A172 (cell line): Measurements from ENCODE around the gene S100P. TPM values are rescaled to one million over a fixed set of nuclear protein-coding genes. Genes with fewer than 3 reads are reported as not detected.
"Not testable (repeated sequence)": the region's sequence is repeated elsewhere in the genome, so short reads cannot be mapped to it uniquely, and the experiment has no call there.

ENCODE experiments used
- DNase-seq: peaks from one replicate; pipeline ENCODE4 v3.0.0-alpha.2; 2015; ENCODE audit warnings: low spot score
- total RNA-seq: library from RNA; depleted of rRNA; stranded (reverse); fragments of >200 nt; shearing (Covaris generic); gene quantifications from 2 replicates; pipeline ENCODE4 v1.2.3, GENCODE V29; 2014

S100P gene
- total RNA-seq, 1 experiment from 2014 or later: not detected

DNA sequence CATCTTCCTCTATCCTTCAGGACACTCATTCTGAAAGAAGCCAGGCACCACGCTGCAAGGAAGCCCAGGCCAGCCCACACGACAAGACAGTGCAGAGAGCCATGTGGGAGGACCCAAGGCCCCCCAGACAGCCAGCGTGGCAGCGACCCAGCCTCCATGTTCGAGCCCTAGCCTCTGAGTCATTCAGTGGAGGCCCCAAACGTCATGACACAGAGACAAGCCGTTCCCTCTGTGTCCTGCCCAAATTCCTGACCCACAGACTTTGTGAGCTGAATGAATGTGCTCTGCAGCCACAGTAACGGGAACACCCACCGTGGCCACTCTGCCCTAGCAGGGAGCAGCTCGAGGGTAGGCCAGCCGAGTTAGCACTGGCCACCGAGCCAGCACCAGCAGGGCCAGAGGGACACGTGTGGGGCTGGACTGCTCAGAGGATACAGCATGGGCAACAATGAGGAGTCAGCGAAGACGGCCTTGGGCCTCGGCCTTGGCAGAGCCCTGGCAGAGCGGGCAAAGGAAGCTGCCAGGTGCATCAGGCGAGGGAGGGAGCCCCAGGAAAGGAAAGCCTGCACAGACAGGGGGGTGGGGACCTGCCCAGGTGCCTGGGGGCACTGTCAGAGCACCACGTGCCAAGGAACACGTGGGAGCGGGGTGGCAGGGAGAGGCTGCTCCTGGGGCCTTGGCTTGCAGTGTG is 30.9 kb downstream of the S100P start:
- DNase-seq: no peak

DNA sequence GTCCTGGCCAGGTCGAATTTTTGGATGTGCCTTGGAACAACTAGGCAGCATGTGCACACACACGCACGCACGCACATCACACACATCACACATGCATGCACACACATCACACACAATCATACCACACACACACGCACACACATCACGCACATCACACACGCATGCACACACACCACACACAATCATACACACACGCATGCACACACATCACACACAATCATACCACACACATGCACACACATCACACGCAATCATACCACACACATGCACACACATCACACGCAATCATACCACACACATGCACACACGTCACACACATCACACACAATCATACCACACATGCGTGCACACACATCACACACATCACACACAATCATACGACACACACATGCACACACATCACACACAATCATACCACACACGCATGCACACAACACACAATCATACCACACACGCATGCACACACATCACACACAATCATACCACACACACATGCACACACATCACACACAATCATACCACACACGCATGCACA is 31.8 kb downstream of the S100P start:
- DNase-seq: not testable (repeated sequence)

DNA sequence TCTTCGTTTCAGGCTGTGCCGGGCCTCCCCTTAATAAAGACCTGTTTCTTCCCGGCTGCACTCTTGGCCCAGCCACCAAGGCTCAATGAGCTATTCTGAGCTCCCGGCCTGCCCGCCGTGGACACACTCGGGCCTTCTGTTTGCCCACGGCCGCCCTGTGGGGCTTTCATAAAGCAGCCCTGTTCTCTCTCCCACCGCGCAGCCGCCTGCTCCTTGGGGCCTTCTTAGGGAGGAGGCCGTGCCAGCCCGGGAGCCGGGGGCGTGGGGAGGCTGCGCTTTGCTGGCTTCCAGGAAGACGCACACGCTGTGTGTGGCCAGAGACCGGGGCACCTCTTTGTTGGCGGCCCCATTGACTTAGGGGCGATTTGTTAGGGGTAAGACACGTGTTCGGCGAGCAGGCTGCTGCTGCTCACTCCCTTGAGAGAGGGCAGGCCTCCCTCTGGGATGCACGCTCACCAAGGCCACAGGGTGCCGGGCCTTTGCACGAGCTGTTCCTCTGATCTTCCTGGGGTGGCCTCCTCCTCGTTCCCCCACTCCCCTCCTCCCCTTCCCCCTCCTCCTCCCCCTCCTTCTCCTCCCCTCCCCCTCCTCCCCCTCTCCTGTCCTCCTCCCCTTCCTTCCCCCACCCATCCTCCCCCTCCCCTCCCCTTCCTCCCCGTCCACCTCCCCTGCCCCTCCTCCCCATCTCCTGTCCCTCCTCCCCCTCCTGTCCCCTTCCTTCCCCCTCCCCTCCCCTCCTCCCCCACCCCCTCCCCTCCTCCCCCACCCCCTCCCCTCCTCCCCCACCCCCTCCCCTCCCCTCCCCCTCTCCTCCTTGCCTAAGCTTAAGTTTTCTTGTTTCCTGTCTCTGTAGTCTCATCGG is 33.6 kb downstream of the S100P start:
- DNase-seq: no peak

DNA sequence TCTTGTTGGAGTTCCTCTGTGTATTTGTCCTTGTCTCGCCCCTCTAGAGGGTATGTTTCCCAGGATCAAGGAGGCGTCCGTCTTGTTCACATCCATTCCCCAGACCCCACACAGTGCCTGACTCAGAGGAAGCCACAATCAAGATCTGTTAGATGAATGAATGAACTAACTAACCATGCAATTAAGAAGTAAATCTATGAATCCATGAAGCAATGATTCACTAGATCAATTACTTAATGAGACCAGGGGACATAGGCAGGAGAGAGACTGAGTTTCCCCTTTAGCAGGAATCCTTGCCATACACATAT is 34.2 kb downstream of the S100P start:
- DNase-seq: no peak

DNA sequence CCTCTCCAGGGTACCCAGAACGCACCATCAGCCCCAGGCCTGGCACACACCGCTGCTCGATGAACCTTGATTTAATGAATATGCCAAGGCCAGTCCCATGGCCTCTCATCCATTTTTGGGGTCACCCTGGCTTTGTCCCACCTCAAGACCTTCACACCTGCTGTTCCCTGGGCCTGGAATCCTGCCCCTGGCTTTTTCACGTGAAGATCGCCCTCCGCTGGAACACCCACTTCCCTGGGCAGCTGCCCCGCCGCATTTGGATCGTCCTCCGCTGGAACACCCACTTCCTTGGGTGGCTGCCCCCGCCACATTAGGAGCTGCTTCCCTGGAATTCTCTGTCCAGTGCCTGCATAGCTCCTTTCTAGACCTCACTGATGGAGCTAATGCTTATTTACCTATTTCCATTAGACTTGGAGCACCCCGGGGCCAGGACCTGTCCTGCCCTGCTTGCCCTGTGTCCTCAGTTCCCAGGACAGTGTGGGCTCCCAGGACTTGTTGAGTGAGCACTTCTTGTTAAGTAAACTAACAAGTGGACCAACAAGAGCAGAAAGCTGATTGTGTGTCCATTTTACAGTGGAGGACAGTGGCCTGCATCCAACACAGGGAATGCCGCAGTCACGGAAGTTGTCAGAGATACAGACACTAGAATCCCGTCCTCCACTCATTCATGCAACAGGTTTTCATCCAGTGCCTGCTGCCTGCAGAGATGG is 34.8 kb downstream of the S100P start:
- DNase-seq: no peak

DNA sequence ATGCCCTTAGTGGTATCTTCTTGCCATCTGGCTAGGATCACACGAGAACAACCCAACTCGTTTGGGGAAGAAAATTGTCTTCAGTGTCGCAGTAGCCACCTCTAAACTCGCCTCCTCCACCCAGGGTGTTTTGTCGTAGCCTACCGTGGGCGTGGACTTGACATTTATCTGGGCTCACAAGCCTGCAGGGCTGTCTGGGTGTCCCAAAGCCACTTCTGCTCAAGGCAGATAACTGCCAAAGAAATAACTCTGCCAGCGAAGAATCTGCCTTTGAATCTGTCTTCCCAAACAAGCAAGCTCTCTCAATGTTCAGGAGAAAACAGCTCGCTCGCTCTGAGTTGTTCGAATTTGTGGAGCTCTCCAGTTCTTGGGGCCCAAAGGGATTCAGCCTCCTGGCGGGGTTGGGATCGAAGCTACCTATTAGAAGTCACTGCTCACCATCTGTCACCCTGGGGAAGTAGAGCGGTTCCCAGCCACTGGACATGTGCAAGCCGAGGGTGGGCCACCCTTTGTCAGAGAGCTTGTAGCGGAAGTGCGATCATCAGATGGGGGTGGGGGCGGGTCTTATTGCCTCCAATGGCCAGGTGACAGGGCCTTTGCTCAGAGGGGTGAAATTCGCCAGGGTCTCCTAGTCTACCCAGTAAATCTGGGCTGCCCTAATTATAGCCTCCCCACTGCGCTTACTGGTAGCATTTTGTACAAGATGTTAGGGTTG is 37.1 kb downstream of the S100P start:
- no peak for DNase-seq

DNA sequence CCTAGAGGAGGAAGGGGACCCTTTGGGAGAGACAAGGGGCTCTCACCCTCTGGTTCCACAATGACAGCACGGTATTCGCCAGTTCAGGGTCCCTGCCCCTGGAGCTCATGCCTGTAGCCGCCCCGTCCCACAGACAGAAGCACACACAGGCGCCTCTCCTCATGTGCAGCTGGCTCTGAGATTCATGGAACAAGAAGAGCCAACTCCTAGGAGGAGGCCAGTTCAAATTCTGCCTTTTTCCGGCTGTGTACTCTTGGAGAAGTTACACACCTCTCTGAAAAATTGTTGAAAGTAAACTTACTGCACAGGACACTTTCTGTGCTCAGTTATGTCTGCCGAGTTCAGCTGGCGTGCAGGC is 37.6 kb downstream of the S100P start:
- DNase-seq: no peak

DNA sequence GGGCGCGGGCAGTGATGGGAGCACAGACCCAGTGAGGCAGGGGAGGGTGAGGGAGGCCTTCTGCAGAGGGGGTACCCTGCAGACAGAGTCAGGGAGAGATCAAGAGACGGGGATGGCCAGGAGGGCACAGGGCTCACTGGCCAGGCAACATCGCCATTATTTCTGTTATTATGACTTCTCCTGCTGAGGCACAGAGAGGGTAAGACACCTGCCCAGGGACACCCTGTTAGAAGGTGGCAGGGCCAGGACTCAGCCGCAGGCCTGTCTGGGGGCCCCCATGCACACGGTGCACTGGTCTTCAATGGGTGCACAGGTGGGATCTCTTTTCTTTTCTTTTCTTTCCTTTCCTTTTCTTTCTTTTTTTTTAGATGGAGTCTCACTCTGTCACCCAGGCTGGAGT is 38.1 kb downstream of the S100P start:
- DNase-seq: no peak

DNA sequence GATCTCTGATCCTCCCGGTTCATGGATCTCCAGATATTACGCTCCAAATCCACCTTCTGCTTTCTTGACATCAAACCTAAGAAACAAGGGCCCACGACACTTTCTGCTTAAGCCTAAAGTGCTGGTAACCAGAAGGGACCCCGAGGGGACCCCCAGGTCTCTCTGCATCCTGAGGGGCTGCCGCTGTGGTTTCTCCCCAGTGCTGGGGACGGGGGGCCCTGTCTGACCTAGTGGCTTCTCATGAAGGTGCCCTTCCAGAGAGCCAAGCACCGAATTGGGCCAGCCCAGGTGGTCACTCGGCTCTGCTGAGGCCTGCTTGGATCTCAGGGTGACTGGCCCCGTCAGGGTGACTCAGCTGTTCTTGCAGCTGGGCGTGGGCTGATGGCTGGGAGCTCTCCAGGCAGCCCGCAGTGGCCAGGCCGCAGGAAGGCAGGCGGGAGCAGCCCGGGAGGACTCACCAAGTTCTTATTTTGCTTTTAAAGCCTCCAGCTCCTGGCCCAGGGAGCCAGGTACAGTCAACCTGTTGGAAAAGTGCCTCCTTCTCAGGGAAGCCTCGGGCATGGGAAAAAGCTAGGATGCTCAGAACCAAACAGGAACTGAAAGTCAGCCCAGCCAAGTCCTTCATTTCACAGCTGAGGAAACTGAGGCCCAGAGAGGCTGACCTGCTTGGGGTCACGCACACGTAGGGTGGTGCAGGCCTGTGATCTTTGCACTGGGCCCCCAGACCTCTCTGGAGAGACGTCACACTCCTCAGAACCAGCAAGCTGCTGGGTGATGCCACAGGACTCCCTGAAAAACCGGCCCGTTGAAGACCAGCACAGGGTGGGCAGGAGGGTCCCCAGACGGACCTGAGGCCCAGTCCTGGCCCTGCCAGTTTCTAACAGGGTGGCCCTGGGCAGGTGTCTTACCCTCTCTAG is 39.0 kb downstream of the S100P start:
- peak; percentile 86 for DNase-seq

DNA sequence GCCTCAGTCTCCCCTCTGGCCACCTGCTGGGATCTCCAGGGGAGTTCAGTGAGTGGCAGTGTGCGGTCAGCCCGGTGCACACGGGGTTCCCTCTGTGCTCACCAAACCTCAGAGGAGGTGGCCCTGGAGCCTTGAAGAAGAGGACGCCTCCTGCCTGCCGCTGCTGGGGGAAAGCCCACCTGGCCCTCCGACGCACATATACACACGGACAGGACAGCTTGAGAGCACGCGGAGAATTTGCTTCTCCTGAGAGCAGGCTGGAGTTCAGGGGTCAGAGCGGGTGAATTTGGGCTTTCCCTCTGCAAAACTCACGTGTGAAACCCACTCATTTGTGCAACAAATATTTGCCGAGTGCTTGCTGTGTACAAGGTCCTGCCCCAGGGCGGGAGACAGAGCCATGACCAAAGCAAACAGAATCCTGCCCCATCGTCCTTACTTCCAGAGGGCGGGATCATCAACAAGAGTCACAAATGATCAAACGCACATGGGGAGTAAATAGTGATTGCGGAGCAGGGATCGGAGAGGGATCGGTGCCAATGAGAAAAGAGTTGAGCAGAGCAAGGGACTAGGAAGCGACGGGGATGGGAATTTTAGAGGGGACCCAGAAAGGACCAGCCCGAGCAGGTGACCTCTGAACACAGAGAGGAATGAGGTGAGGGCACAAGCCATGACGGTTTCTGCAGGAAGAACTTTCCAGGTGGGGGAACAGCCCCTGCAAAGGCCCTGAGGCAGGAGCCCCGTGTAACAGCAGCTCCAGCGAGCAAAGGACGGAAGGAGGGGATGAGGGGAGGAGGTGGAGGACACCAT is 39.9 kb downstream of the S100P start:
- DNase-seq: no peak

DNA sequence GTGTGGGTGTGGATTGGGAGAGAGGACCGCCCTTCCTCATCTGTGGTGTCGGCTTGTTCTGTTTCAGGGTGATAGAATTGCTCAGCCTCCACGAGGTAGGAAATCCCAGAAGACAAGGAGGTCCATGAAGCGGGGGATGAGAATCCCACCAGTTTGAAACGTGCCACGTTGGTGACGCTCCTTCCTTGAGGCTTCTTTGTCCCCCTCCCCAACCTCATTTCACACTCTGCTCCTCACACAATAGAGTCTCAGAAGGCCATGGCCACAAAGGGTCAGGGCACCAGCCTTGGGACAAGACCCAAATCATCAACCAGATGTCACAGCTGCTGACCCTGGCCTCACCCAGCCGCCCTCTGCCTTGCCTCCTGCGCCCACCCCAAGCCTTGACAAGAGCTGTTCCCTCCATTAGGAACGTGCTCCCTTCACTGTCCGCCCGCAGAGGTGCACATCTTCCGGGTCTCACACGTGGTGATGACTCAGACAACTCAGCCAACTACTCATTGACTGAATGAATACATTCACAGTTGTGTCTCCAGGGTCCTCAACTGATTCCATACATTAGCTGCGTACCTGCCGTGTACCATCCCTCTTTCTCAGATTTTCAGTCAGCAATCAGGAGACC is 40.6 kb downstream of the S100P start:
- DNase-seq: no peak

DNA sequence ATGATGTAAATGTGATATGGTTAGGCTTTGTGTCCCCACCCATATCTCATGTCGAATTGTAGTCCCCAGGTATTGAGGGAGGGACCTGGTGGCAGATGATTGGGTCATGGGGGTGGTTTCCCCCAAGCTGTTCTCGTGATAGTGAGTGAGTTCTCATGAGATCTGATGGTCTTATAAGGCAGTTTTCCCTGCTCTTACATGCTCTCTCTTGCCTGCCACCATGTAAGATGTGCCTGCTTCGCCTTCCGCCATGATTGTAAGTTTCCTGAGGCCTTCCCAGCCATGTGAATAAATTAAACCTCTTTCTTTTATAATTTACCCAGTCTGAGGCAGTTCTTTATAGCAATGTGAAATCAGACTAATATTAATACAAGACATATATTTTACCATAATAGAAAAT is 46.2 kb downstream of the S100P start:
- no peak for DNase-seq

DNA sequence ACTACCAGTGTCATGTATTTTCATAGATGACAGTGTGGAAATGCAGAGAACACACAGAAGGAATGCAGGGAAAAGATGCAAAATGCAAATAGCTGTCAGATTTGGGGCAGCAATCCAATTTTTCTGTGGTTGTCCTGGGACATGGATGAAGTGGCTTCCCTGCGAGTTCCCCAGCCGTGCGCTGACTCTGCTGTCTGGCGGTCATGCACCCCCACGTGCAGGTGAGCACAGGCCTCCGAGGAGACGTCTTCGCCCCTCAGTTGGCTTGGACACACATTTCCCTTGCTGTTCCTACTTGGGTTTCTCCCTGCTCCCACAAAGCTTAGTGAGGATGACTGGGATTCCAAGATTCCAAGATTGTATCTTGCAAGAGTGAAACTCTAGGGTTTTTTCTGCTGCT is 46.7 kb downstream of the S100P start:
- no peak for DNase-seq

DNA sequence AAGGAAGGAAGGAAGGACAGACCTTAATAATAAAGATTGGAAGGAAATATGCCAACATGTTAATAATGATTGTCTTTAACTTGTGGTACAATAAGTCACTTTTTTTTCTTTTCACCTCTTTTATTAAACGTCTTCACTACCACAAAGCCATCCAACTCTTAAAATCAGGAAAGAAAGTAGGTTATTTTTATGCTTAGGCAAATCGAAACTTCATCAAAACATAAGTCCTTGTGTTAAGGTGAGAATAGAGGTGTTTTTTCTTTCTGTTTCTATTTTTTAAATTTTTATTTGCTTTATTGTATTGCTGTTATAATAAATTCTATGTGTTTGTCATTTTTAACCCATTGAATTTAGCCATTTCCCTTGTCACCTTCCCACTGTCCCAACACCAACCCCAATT is 48.8 kb downstream of the S100P start:
- no peak for DNase-seq

DNA sequence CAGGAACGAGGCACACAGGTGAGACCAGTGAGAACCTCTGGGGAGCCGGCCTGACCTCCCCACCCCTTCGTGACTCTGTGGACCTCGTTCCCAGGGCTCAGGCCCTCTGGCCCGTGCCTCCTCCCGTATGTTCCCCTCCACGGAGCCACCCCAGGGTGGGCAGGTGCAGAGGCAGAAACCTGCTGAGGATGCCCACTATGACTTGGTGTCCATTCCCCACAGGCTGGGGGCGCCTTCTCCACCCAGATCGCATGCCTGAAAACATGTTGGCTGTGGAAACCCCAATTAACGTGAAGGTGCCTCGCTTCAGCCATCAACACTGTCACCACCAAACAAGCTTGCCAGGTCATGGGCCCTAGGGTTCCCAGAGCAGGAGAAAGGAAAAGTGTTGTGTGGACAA is 49.3 kb downstream of the S100P start:
- DNase-seq: no peak
